ENCODE results near the gene PYDC1. TPM values are rescaled to one million over a fixed set of nuclear protein-coding genes. Genes with fewer than 3 reads are reported as not detected.

PYDC1 gene
- total and polyA plus RNA-seq, 2 of the 13 experiments (the other 11 are each of a cell fraction or from before 2014, with no cell fraction given) = not detected

- peak; percentile 25; the same call in 1 of the 2 replicates for TF ChIP-seq RBFOX2 (IDR thresholded peaks at IDR 0.05; ENCODE audit: low read depth, low read length)
- TF ChIP-seq ZNF800 (CRISPR knock-in tag; IDR thresholded peaks at IDR 0.05) = peak; percentile 99
- 0 out of 2 replicates have a peak, but pooled peaks have one; percentile 18 for TF ChIP-seq HNRNPL (IDR thresholded peaks at IDR 0.05; ENCODE audit: low read depth, low read length)
- no peak for TF ChIP-seq SIN3B (IDR thresholded peaks at IDR 0.05; ENCODE audit: low read length)
- TF ChIP-seq ZBTB1 (CRISPR knock-in tag; IDR thresholded peaks at IDR 0.05; ENCODE audit: borderline replicate concordance) = no peak
- TF ChIP-seq ZNF768 (CRISPR knock-in tag; IDR thresholded peaks at IDR 0.05) = 0 out of 2 replicates have a peak, but pooled peaks have one; percentile 26
- TF ChIP-seq HNRNPLL (IDR thresholded peaks at IDR 0.05; ENCODE audit: low read depth, low read length, poor library complexity, severe bottlenecking) = peak; percentile 46
- peak in 1 of 2 experiments; percentile 38; a peak in 2 of 4 replicates for TF ChIP-seq POLR2A (IDR thresholded peaks at IDR 0.05; ENCODE audit: insufficient read depth in 1 of 2, low read depth in 2 of 2, low read length in 2 of 2)
- TF ChIP-seq, protein P1, sequence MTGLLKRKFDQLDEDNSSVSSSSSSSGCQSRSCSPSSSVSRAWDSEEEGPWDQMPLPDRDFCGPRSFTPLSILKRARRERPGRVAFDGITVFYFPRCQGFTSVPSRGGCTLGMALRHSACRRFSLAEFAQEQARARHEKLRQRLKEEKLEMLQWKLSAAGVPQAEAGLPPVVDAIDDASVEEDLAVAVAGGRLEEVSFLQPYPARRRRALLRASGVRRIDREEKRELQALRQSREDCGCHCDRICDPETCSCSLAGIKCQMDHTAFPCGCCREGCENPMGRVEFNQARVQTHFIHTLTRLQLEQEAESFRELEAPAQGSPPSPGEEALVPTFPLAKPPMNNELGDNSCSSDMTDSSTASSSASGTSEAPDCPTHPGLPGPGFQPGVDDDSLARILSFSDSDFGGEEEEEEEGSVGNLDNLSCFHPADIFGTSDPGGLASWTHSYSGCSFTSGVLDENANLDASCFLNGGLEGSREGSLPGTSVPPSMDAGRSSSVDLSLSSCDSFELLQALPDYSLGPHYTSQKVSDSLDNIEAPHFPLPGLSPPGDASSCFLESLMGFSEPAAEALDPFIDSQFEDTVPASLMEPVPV (CRISPR knock-in tag; IDR thresholded peaks at IDR 0.05) = peak; percentile 52; the same call in 1 of the 2 replicates
- TF ChIP-seq HNF1A (IDR thresholded peaks at IDR 0.05; ENCODE audit: low read depth) = no peak
- TF ChIP-seq HNF1A (CRISPR knock-in tag; IDR thresholded peaks at IDR 0.05; ENCODE audit: borderline replicate concordance) = 0 out of 2 replicates have a peak, but pooled peaks have one; percentile 7
- TF ChIP-seq, protein P2, sequence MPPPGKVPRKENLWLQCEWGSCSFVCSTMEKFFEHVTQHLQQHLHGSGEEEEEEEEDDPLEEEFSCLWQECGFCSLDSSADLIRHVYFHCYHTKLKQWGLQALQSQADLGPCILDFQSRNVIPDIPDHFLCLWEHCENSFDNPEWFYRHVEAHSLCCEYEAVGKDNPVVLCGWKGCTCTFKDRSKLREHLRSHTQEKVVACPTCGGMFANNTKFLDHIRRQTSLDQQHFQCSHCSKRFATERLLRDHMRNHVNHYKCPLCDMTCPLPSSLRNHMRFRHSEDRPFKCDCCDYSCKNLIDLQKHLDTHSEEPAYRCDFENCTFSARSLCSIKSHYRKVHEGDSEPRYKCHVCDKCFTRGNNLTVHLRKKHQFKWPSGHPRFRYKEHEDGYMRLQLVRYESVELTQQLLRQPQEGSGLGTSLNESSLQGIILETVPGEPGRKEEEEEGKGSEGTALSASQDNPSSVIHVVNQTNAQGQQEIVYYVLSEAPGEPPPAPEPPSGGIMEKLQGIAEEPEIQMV (CRISPR knock-in tag; IDR thresholded peaks at IDR 0.05; ENCODE audit: low read depth) = 0 out of 2 replicates have a peak, but pooled peaks have one; percentile 53
- TF ChIP-seq RELA (CRISPR knock-in tag; IDR thresholded peaks at IDR 0.05) = no peak
- TF ChIP-seq ZMYM2 (CRISPR knock-in tag; IDR thresholded peaks at IDR 0.05) = peak; percentile 23; the same call in 1 of the 2 replicates
- TF ChIP-seq ZNF143 (CRISPR knock-in tag; IDR thresholded peaks at IDR 0.05) = 0 out of 2 replicates have a peak, but pooled peaks have one; percentile 29
- TF ChIP-seq SALL2 (CRISPR knock-in tag; IDR thresholded peaks at IDR 0.05) = peak; percentile 44; the same call in 1 of the 2 replicates
- TF ChIP-seq ISX (CRISPR knock-in tag; conservative IDR thresholded peaks at IDR 0.05) = no peak
- peak; percentile 24; the same call in 1 of the 2 replicates for TF ChIP-seq MTA1 (CRISPR knock-in tag; IDR thresholded peaks at IDR 0.05; ENCODE audit: borderline replicate concordance)
- TF ChIP-seq ZNF274 (CRISPR knock-in tag; IDR thresholded peaks at IDR 0.05) = peak; percentile 47
Measured at GRCh38 chr16:31202414-31203375, 14.2 kb downstream of the PYDC1 start, which contains the start of gene PYCARD (continued).

Data from HepG2 (cell line).